ENCODE results near the gene RAPGEF5. TPM values are rescaled to one million over a fixed set of nuclear protein-coding genes. Genes with fewer than 3 reads are reported as not detected.
A peak's percentile ranks its signal among the peaks of the same experiment; 100 is the strongest.

RAPGEF5 gene
- total RNA-seq, 1 donor from 2014 or later, result 5.4 TPM

GRCh38 chr7:22194658-22195273 lies 162.2 kb downstream of the RAPGEF5 start:
- Mint-ChIP-seq H3K27ac (no peak overlapping the region), H3K36me3 (no peaks in the 10 kb centered on the region), H3K4me1 (peaks cover 36% of the 10 kb centered on the region), H3K27me3 (ENCODE audit: low read depth) (no peaks in the 10 kb centered on the region), H3K4me3 (no peak overlapping the region), H3K9me3 (no peaks in the 10 kb centered on the region)
- no peak for TF ChIP-seq CTCF (IDR thresholded peaks at IDR 0.05; ENCODE audit: unreplicated experiment)
- DNase-seq (ENCODE audit: low spot score in 2 of 2, unreplicated experiment in 2 of 2), result no peak

- no peaks in the 10 kb centered on the region for H3K9me3 Mint-ChIP-seq
- H3K4me1 Mint-ChIP-seq, result peaks cover 40% of the 10 kb centered on the region
- H3K27me3 Mint-ChIP-seq (ENCODE audit: low read depth), result no peaks in the 10 kb centered on the region
- H3K36me3 Mint-ChIP-seq, result no peaks in the 10 kb centered on the region
- peak overlapping the region; percentile 68 for H3K4me3 Mint-ChIP-seq
- peak in 1 of 2 experiments; percentile 53 for DNase-seq (ENCODE audit: low spot score in 2 of 2, unreplicated experiment in 2 of 2)
- H3K27ac Mint-ChIP-seq, result peak overlapping the region; percentile 64
- no peak for TF ChIP-seq CTCF (IDR thresholded peaks at IDR 0.05; ENCODE audit: unreplicated experiment)
Observed at GRCh38 chr7:22193450-22193983, 163.4 kb downstream of the RAPGEF5 start.

- no peak for TF ChIP-seq CTCF (IDR thresholded peaks at IDR 0.05; ENCODE audit: unreplicated experiment)
Observed at GRCh38 chr7:22192801-22193200, 164.2 kb downstream of the RAPGEF5 start.

GRCh38 chr7:22190736-22191135 lies 166.2 kb downstream of the RAPGEF5 start:
- no peak overlapping the region for H3K4me3 Mint-ChIP-seq
- no peak for TF ChIP-seq CTCF (IDR thresholded peaks at IDR 0.05; ENCODE audit: unreplicated experiment)
- H3K27ac Mint-ChIP-seq, result no peak overlapping the region
- no peaks in the 10 kb centered on the region for H3K27me3 Mint-ChIP-seq (ENCODE audit: low read depth)
- DNase-seq (ENCODE audit: low spot score in 2 of 2, unreplicated experiment in 2 of 2), result no peak
- H3K4me1 Mint-ChIP-seq, result peaks cover 43% of the 10 kb centered on the region
- H3K36me3 Mint-ChIP-seq, result no peaks in the 10 kb centered on the region
- H3K9me3 Mint-ChIP-seq, result no peaks in the 10 kb centered on the region

More at GRCh38 chr7:22192801-22193200, 164.2 kb downstream of the RAPGEF5 start:
- peak overlapping the region; percentile 68 for H3K4me3 Mint-ChIP-seq
- H3K27ac Mint-ChIP-seq, result peak overlapping the region; percentile 37
- no peaks in the 10 kb centered on the region for H3K36me3 Mint-ChIP-seq
- no peak for DNase-seq (ENCODE audit: low spot score in 2 of 2, unreplicated experiment in 2 of 2)
- H3K4me1 Mint-ChIP-seq, result peaks cover 40% of the 10 kb centered on the region
- H3K27me3 Mint-ChIP-seq (ENCODE audit: low read depth), result no peaks in the 10 kb centered on the region
- no peaks in the 10 kb centered on the region for H3K9me3 Mint-ChIP-seq

GRCh38 chr7:22189741-22190140 lies 167.2 kb downstream of the RAPGEF5 start:
- TF ChIP-seq CTCF (IDR thresholded peaks at IDR 0.05; ENCODE audit: unreplicated experiment), result no peak
- no peak overlapping the region for H3K27ac Mint-ChIP-seq
- H3K36me3 Mint-ChIP-seq, result no peaks in the 10 kb centered on the region
- no peak overlapping the region for H3K4me3 Mint-ChIP-seq
- peaks cover 41% of the 10 kb centered on the region for H3K4me1 Mint-ChIP-seq
- no peak for DNase-seq (ENCODE audit: low spot score in 2 of 2, unreplicated experiment in 2 of 2)
- H3K9me3 Mint-ChIP-seq, result no peaks in the 10 kb centered on the region
- H3K27me3 Mint-ChIP-seq (ENCODE audit: low read depth), result no peaks in the 10 kb centered on the region
